T-helper 1 cell treated with Interleukin-12 subunit alpha and Interleukin-12 subunit beta and Interleukin-4 antibody, amounts not matched to agents 30 ng/mL and 1 ng/mL, for 36 hours (primary cell): ENCODE measurements around the gene CYBA. TPM values are rescaled to one million over a fixed set of nuclear protein-coding genes. Genes with fewer than 3 reads are reported as not detected.

Experiments
- intact Hi-C: fragments of 100-400 bp; cut with micrococcal nuclease; formaldehyde crosslinking; loops from one replicate; pipeline ENCODE4 v1.15.1; 2024
- total RNA-seq: library from RNA; stranded (reverse); gene quantifications from 2 replicates; pipeline ENCODE4 v1.2.3, GENCODE V29; 2022

The CYBA gene
- total RNA-seq, 1 donor from 2014 or later: 567 TPM

GRCh38 chr16:88647178-88648070 lies 3.4 kb downstream of the CYBA start:
- intact Hi-C loops: no loop called here

GRCh38 chr16:88646345-88647034 lies 4.4 kb downstream of the CYBA start:
- intact Hi-C loops: no loop called here

- intact Hi-C loops: no loop called here
Observed at GRCh38 chr16:88645941-88646340, 4.9 kb downstream of the CYBA start.

GRCh38 chr16:88645455-88645854 lies 5.4 kb downstream of the CYBA start:
- intact Hi-C loops: no loop called here

GRCh38 chr16:88643644-88643932 lies 7.3 kb downstream of the CYBA start:
- intact Hi-C loops: no loop called here

- intact Hi-C loops: no loop called here
Observed at GRCh38 chr16:88642881-88643643, 7.8 kb downstream of the CYBA start.

GRCh38 chr16:88640498-88641247 lies 10.2 kb downstream of the CYBA start:
- intact Hi-C loops: no loop called here

GRCh38 chr16:88640039-88640495 lies 10.8 kb downstream of the CYBA start:
- intact Hi-C loops: no loop called here

- intact Hi-C loops: loop anchor here (5.0 kb wide), 1 partner anchor 63 kb away; no protein-coding TSS in a partner anchor
Observed at GRCh38 chr16:88639231-88640038, 11.4 kb downstream of the CYBA start.

GRCh38 chr16:88638323-88639230 lies 12.3 kb downstream of the CYBA start, which contains the start of gene IL17C:
Gene IL17C, plus strand, starts transcription at chr16:88638572. Its CDS starts 70 bp downstream, at chr16:88638642.
- intact Hi-C loops: loop anchor here (5.0 kb wide), 1 partner anchor 64 kb away; no protein-coding TSS in a partner anchor

- intact Hi-C loops: loop anchor here (5.0 kb wide), 1 partner anchor 66 kb away; no protein-coding TSS in a partner anchor
Observed at GRCh38 chr16:88636488-88637265, 14.2 kb downstream of the CYBA start.

GRCh38 chr16:88635671-88636319 lies 15.1 kb downstream of the CYBA start:
- intact Hi-C loops: loop anchor here (5.0 kb wide), 1 partner anchor 67 kb away; no protein-coding TSS in a partner anchor

- intact Hi-C loops: loop anchor here (1.0 to 5.0 kb wide), 3 partner anchors 16 to 67 kb away; partner anchors contain the start of genes CYBA and MVD
Observed at GRCh38 chr16:88634994-88635670, 15.7 kb downstream of the CYBA start.

- intact Hi-C loops: loop anchor here (1.0 kb wide), 2 partner anchors 17 to 29 kb away; partner anchors contain the start of genes CYBA and MVD
Observed at GRCh38 chr16:88634141-88634993, 16.5 kb downstream of the CYBA start.

- intact Hi-C loops: loop anchor here (1.0 kb wide), 2 partner anchors 18 to 30 kb away; partner anchors contain the start of genes CYBA and MVD
Observed at GRCh38 chr16:88633684-88634140, 17.1 kb downstream of the CYBA start.

- intact Hi-C loops: no loop called here
Observed at GRCh38 chr16:88632587-88632930, 18.3 kb downstream of the CYBA start.
